Adrenal gland (tissue), 12 donors: ENCODE measurements around the gene ADAMTSL1. TPM values are rescaled to one million over a fixed set of nuclear protein-coding genes. Genes with fewer than 3 reads are reported as not detected.

Source experiments
- DNase-seq, 7 donors: peaks; one replicate each; pipeline ENCODE4 v3.0.0-alpha.2; 2019 to 2020
- H3K27ac ChIP-seq, 5 donors: fragments of 200-600 bp; sonication (generic) in 4 of 5; 1 replicate in 3 of 5; 2 replicates in 2 of 5; pipeline versions ENCODE4 v1.5.1 to v1.8.0; 2016 to 2020; ENCODE audit warnings: mild to moderate bottlenecking in 1 of 5
- H3K27me3 ChIP-seq: fragments of 200-600 bp; 2 replicates; pipeline ENCODE4 v1.8.0; 2021
- H3K36me3 ChIP-seq, 2 donors: fragments of 200-600 bp; replicated peaks in 1 of 2; 1 replicate in 1 of 2; 2 replicates in 1 of 2; pipeline versions ENCODE4 v1.5.1 to v1.8.0; 2018 to 2022
- H3K4me1 ChIP-seq, 2 donors: fragments of 200-600 bp; replicated peaks in 1 of 2; 1 replicate in 1 of 2; 2 replicates in 1 of 2; pipeline versions ENCODE4 v1.5.1 to v1.8.0; 2018 to 2021
- H3K4me3 ChIP-seq, 4 donors: fragments of 200-600 bp; sonication (generic) in 3 of 4; one replicate each; pipeline ENCODE4 v1.5.1; 2016 to 2018
- H3K9me3 ChIP-seq, 3 donors: fragments of 200-600 bp; sonication (generic) in 1 of 3; replicated peaks in 1 of 3; 1 replicate in 2 of 3; 2 replicates in 1 of 3; pipeline versions ENCODE4 v1.5.1 to v1.8.0; 2016 to 2021
- POLR2A ChIP-seq, 2 donors: fragments of 450-650 bp; IDR thresholded peaks; one replicate each; pipeline ENCODE4 v1.6.1; 2017; ENCODE audit warnings: antibody characterized with exemption in 2 of 2, mild to moderate bottlenecking in 2 of 2, moderate library complexity in 1 of 2
- WGBS, 4 donors: extraction: QIAGEN DNeasy Blood & Tissue Kit in 2 of 4; methylation state at CpG; one replicate each; pipeline versions ENCODE4 v1.1.5 to v1.1.7; 2013 to 2017; 5-methylcytosine and 5-hydroxymethylcytosine counted together
- intact Hi-C, 2 donors: fragments of 100-400 bp; cut with DNase I; formaldehyde crosslinking; loops; one replicate each; pipeline versions ENCODE4 v1.14.1 to v1.15.0; 2022 to 2023
- polyA plus RNA-seq, 3 donors: library from polyadenylated mRNA; stranded (reverse); fragments of 200-250 nt in 2 of 3; fragments of 350-450 nt in 1 of 3; fragmentation: Illumina TruSeq in 1 of 3; extraction: RNeasy Lipid Tissue Mini Kit (QIAGEN cat#74804) in 1 of 3; gene quantifications; one replicate each; pipeline ENCODE4 v1.2.3, GENCODE V29; 2013 to 2014
- total RNA-seq, 9 donors: library from RNA; depleted of rRNA in 4 of 9; stranded (reverse); fragments of >200 nt in 4 of 9; fragments of 120-200 nt in 1 of 9; fragmentation: NEBNext Ultra II Directional in 1 of 9; extraction: Animal tissue kit (Norgen Biotek cat#: 25700) in 1 of 9; gene quantifications; one replicate each; pipeline versions ENCODE4 v1.1.0 to v1.2.4, GENCODE V29; 2013 to 2023
- TF ChIP-seq, protein P1 (sequence below), 6 experiments: fragments of 450-650 bp in 4 of 6; fragments of 200-600 bp in 2 of 6; sonication (generic) in 1 of 6; IDR thresholded peaks; 1 replicate in 5 of 6; 2 replicates in 1 of 6; pipeline versions ENCODE4 v1.5.1 to v1.8.0; 2016 to 2021; ENCODE audit warnings: antibody characterized with exemption in 6 of 6, mild to moderate bottlenecking in 2 of 6, moderate library complexity in 1 of 6
- donor health status: healthy with polysubstance abuse.
- donor health status: Bipolar disorder and iron deficiency.
- donor health status: DM: yes; HTN: yes; CAD: no.
- donor health status: DM: no; HTN: no; CAD: no.
- donor health status: DM: no; HTN: no; CAD: no.
- donor health status: DM: yes; HTN: yes; CAD: no.

ADAMTSL1 gene
- total and polyA plus RNA-seq, 12 donors: 4.9 to 38.1 (median 20.6) TPM

DNA sequence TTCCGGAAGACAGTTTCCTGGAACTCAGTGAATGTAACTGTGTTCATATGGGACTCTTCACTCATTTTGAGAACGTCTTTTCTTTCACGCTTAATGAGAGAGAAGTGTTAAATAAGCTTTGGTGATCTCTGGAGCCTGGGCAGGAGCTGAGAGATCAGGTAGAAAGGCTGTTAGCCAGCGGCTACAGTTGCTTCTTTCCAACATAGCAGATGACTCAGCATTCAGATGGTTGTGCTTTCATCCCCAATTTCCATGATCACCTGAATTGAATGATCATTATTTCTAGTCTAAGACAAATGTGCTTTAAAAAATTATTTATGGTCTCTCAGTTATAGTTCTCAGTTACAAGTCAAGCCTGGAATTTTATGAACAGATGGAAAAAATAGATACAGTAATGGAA is 234.5 kb downstream of the ADAMTSL1 start:
- Histone ChIP-seq H3K27ac (no peak overlapping the region), H3K27me3 (no peaks in the 10 kb centered on the region), H3K36me3 (no peaks in the 10 kb centered on the region), H3K4me1 (peaks cover 8 to 22% of the 10 kb centered on the region in 2 donors), H3K4me3 (no peak overlapping the region), H3K9me3 (no peaks in the 10 kb centered on the region)
- DNase-seq: no peak
- 65 to 84% (median 79%) methylated on average over 4 of the region's 4 CpGs for WGBS, 4 donors
- intact Hi-C loops: no loop called here
- TF ChIP-seq, protein P1, sequence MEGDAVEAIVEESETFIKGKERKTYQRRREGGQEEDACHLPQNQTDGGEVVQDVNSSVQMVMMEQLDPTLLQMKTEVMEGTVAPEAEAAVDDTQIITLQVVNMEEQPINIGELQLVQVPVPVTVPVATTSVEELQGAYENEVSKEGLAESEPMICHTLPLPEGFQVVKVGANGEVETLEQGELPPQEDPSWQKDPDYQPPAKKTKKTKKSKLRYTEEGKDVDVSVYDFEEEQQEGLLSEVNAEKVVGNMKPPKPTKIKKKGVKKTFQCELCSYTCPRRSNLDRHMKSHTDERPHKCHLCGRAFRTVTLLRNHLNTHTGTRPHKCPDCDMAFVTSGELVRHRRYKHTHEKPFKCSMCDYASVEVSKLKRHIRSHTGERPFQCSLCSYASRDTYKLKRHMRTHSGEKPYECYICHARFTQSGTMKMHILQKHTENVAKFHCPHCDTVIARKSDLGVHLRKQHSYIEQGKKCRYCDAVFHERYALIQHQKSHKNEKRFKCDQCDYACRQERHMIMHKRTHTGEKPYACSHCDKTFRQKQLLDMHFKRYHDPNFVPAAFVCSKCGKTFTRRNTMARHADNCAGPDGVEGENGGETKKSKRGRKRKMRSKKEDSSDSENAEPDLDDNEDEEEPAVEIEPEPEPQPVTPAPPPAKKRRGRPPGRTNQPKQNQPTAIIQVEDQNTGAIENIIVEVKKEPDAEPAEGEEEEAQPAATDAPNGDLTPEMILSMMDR (IDR thresholded peaks at IDR 0.05): no peak
- no peak for TF ChIP-seq POLR2A (IDR thresholded peaks at IDR 0.05)

DNA sequence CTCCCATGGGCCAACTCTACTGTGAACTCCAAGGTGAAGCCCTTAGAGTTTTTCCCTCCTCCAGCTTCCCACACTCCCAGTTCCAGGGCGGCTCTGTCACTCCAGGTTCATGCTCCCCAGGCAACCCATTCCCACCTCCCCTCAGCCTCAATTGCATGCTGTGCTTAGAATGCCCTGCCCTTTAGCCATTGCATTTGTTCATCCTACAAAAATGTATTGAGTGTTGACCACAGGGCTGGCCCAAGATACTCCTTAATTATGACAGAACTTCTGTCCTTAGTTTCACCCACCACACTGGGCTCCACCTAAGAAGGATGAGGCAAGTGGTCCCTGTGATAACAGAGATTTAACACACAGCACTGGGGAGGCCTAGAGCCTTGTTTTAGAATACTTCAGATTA is 236.1 kb downstream of the ADAMTSL1 start:
- no peak for TF ChIP-seq POLR2A (IDR thresholded peaks at IDR 0.05)
- TF ChIP-seq, protein P1 (IDR thresholded peaks at IDR 0.05): no peak
- WGBS, 4 donors: 93 to 100% (median 94%) methylated on average over 1 of the region's 1 CpG
- intact Hi-C loops: no loop called here
- H3K27ac ChIP-seq: no peak overlapping the region
- H3K4me3 ChIP-seq: no peak overlapping the region
- H3K4me1 ChIP-seq: peaks cover 4 to 15% of the 10 kb centered on the region in 2 donors
- H3K27me3 ChIP-seq: no peaks in the 10 kb centered on the region
- no peaks in the 10 kb centered on the region for H3K9me3 ChIP-seq
- no peak for DNase-seq
- H3K36me3 ChIP-seq: no peaks in the 10 kb centered on the region

DNA sequence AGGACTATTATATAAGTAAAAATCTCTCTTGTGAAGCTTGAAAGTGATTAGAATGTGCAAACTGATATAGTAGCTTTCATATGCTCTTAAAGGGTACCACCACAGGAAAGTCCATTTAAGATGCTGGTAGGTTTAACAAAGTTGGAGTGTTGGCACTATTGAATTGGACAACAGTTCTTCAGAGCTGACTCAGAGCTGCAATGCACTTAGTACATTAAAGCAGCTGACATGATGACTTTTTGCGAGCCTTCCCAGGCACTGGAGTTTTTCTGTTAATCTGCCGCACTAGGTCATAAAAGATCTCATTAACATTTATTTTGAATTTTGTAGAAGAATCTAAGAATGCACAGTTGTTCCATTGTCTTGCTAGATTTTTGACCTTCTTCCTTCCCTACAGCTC is 243.8 kb downstream of the ADAMTSL1 start:
- no peaks in the 10 kb centered on the region for H3K27me3 ChIP-seq
- intact Hi-C loops: no loop called here
- DNase-seq: no peak
- peaks cover 0 to 4% of the 10 kb centered on the region in 2 donors for H3K4me1 ChIP-seq
- H3K36me3 ChIP-seq: no peaks in the 10 kb centered on the region
- H3K27ac ChIP-seq: no peak overlapping the region
- no peak overlapping the region for H3K4me3 ChIP-seq
- no peaks in the 10 kb centered on the region for H3K9me3 ChIP-seq
- TF ChIP-seq POLR2A (IDR thresholded peaks at IDR 0.05): no peak
- TF ChIP-seq, protein P1 (IDR thresholded peaks at IDR 0.05): no peak
- 89 to 98% (median 93%) methylated on average over 2 of the region's 2 CpGs for WGBS, 4 donors

DNA sequence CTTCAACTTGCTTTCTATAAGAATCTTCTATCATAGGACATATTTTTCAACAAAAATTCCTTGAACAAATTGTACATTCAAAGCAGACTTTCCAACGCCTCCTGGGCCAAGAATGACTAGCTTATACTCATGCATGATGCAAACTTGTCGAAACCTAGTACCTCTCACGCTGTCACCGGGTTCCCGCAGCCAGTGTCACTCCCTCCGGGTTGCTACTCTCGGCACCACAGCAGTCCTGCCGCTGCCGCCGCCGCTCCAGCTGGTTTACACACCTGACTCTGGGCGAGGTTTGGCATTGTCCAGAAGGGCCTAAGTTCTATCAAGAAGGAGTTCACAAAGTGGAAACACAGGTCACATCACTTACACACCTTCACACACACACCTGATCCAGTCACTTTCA is 244.4 kb downstream of the ADAMTSL1 start:
- no peak overlapping the region for H3K27ac ChIP-seq
- 94 to 97% (median 95%) methylated on average over 12 of the region's 12 CpGs for WGBS, 4 donors
- H3K4me3 ChIP-seq: no peak overlapping the region
- H3K36me3 ChIP-seq: no peaks in the 10 kb centered on the region
- H3K4me1 ChIP-seq: peaks cover 0 to 4% of the 10 kb centered on the region in 2 donors
- TF ChIP-seq, protein P1 (IDR thresholded peaks at IDR 0.05): no peak
- TF ChIP-seq POLR2A (IDR thresholded peaks at IDR 0.05): no peak
- H3K9me3 ChIP-seq: no peaks in the 10 kb centered on the region
- H3K27me3 ChIP-seq: no peaks in the 10 kb centered on the region
- intact Hi-C loops: no loop called here
- DNase-seq: no peak
